ENCODE data around the gene BMP6.
A peak's percentile ranks its signal among the peaks of the same experiment; 100 is the strongest.
"Not testable (repeated sequence)": the region's sequence is repeated elsewhere in the genome, so short reads cannot be mapped to it uniquely, and the experiment has no call there.

BMP6 gene

DNA sequence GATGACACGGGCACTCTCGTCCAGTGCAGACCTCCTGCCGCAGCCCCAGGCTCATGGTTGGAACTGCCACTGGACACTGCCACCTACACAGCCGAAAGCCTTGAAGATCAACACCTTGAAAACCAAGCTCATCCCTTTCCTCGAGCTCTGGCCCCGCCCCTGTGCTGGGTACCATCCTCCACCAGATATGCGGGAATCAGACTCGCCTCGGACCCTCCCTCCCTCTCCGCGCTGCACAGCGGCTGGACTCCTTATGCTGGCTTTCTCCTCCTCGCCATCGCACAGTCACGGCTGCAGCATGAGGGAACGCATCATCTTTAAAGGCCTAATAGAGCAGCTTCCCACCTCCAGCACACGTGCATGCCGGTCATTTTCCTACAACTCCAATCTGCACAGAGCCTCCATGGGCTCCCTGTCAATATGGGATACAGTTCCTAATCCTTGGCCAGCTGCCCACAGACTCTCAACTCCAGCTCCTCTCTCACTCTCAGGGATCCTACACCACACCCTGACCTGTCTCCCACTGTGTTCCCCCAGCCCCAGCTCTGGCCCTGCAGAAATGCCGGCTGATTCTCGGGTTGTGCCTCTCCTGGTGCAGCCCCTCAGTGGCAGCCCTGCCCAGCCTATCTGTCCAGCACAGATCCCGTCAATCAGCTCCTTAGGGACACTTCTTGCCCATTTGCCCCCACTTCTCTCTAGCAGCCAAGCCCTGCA is 161.5 kb downstream of the BMP6 start:
- no peak for DNase-seq

- no peak for DNase-seq
These were observed 162.9 kb downstream of the BMP6 start for GRCh38 chr6:7888587-7889357.

DNA sequence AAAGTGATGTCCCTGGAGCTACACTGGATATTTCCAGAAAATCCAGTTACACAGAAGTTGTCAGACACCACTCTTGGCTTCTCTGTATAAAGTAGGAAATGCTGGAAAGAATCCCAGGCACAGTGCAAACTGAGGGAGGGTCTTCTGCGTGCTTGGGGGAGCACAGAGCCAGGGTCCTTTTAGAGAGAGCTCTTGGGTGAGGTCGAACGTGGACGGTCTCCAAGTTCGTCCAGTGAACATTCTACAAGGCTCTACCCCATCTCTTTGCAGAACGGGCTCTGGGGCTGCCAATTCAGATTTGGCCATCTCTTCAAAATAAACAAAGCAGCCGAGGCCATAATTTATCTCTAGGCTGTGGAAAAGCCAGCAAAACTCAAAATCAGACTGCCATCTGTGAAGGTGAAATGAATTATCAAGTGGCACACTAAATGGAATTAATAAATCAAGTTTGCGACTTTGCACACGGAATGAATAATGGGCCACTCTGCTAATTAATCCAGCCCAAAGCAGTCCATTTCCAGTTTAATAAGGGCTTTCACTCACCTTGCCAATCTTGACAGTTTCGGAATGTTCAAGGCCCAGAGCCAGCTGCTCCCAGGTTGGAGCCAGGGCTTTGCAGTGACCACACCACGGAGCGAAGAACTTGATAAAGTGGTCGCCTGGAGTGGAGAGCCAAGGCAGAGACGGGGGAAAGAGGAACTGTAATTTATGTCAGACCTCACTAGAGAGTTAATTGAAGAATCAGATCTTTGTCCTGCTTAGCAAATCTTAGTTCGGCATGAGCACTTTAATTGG is 165.4 kb downstream of the BMP6 start:
- no peak for DNase-seq

GRCh38 chr6:7892367-7892766 is 166.5 kb downstream of the BMP6 start:
- not testable (repeated sequence) for DNase-seq

DNA sequence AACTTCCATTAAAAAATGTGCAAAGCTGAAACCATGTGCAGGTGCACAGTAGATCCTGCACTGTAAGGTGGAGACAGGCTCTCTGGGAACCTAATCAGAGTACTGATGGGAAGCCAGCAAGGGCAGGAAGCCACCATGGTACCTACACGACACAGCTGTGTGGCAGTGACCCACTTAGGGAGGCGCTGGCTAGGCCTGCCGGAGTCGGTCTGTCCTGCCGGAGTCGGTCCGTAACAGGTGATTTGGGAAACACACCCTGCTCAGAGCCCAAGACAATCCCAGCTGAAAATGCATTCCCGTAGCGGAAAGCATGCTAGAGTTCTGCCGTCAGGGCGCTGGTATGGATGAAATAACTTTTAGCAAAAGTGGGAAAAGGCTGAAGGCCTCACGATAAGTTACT is 167.4 kb downstream of the BMP6 start:
- no peak for DNase-seq

- DNase-seq: no peak
These were observed 168.6 kb downstream of the BMP6 start for GRCh38 chr6:7894262-7895124.

GRCh38 chr6:7895125-7895423 is 169.2 kb downstream of the BMP6 start:
- DNase-seq: no peak

DNA sequence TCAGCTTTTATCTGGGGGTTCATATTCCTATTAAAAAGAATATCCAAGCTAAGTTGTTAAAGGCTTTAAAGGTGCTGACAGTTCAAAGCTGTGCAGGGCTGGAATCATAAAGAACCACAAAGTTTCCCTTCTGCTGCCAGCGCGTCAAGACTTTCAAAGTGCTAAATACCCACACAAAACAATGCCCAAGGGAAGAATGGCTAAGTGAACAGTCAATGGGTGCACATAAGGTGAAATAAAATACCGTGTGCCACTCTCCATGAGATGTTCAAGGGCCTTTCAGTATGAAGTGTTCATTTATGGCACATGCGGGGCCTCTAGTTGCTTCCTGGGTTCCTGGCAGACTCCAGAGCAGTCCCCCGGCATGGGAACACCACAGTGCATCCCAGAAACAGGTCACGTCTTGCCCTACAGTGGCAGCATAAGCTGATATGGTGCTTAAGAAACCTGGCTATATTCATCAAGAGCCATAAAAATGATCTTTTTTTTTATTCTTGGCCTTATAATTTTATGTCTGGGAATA is 170.6 kb downstream of the BMP6 start:
- DNase-seq: no peak

DNA sequence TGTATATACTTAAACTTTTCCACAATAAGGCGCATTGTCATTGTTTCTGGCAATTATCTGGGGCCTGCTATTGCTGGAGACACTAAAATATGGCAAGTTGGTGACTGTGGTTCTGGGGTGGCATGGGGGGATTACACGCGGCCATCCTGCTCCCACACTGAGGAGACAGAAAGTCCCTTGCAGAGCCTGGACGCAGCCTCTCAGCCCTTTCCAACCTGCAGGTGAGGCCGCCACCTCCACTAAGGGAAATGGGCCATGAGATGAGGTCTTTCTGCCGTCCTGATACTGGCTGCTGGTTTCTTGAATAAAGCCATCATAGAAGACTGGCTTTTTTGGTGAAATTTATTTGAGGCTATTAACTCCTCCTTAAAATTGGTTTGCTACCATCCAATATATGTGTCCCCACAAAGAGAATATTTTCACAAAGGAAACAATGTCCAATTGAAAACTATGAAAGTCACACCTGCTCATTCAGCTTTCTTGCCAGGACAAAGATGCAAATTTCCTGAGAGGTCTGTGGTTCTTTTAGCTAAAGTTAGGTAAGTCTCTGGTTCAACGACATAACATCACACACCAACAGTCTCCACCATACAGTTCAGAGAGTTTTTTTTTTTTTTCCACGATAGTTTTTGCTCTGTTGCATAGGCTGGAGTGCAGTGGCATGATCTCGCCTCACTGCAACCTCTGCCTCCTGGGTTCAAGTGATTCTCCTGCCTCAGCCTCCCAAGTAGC is 171.7 kb downstream of the BMP6 start:
- DNase-seq: no peak

- DNase-seq: not testable (repeated sequence)
These were observed 172.3 kb downstream of the BMP6 start for GRCh38 chr6:7898193-7898586.

GRCh38 chr6:7899101-7899888 is 173.4 kb downstream of the BMP6 start:
- DNase-seq: peak; percentile 7

GRCh38 chr6:7899889-7900213 is 174.0 kb downstream of the BMP6 start:
- no peak for DNase-seq

DNA sequence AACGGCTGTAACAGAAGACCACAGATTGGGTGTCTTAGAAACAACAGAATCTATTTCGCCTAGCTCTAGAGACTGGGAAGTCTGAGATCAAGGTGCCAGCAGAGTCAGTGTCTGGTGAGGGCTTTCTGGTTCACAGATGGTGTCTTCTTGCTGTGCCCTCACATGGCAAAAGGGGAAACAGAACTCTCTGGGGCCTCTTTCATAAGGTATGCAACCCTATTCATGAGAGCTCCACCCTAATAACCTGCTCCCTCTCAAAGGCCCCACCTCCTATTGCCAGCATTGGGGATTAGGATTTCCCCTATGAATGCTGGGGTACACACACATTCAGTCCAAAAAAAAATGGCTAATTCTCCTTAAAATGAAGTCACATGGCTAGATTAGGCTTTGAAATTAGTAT is 174.7 kb downstream of the BMP6 start:
- no peak for DNase-seq

DNA sequence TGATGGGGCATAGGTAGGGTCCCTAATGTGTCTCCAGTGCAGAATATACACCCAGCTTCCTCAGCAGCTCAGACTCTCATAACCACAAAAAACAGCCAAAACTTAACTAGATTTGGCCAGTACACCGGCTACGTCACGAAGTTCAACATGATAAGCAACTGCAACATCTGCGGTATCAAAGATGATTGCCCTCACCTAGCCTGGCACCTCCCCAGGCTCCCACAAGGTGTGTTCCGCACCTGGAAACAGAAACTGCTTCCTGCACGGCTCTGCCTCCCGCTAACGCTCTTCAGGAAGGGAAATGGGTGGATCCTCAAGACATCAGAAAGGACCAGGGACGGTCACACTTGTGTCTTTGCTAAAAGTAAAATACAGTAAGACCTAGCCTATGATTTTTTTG is 175.2 kb downstream of the BMP6 start:
- no peak for DNase-seq

GRCh38 chr6:7901780-7902179 is 175.9 kb downstream of the BMP6 start:
- DNase-seq: no peak

DNA sequence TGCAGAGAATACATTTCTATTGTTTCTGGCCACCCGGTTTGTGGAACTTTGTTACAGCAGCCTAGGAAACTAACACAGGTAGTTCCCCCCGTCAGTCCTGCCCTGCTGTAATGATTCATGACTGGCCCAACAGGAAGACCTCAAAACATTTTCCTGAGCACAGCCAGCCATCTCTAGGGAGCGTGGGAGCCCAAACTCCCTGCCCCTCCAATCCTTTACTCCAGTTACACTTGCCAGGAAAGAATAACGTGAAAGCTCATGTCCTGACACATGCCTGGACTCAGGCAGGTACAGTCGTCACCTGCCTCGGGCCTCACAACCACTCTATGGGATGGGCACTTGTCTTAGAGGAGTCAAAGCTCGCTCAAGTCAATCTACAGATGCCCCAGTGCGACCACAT is 176.3 kb downstream of the BMP6 start:
- no peak for DNase-seq

DNA sequence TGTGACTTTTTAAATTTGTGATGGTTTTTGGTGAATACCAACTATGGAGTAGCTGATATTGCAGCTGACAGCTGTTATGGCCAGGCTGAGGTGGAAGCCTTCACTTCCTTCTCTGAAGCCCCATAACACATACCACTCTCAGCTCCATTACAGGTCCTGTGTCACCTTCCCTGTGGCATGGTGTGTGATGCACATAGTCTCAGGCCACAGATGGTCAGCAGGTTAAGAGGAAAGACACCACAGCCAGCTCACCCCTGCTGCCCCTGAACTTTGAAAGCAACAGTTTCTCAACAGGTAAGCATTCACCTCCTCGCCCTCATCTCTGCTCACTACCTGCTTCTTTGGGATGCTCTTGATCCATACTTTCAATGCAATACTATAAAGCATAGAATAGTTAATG is 177.0 kb downstream of the BMP6 start:
- no peak for DNase-seq

- no peak for DNase-seq
These were observed 177.8 kb downstream of the BMP6 start for GRCh38 chr6:7903673-7904072.

DNA sequence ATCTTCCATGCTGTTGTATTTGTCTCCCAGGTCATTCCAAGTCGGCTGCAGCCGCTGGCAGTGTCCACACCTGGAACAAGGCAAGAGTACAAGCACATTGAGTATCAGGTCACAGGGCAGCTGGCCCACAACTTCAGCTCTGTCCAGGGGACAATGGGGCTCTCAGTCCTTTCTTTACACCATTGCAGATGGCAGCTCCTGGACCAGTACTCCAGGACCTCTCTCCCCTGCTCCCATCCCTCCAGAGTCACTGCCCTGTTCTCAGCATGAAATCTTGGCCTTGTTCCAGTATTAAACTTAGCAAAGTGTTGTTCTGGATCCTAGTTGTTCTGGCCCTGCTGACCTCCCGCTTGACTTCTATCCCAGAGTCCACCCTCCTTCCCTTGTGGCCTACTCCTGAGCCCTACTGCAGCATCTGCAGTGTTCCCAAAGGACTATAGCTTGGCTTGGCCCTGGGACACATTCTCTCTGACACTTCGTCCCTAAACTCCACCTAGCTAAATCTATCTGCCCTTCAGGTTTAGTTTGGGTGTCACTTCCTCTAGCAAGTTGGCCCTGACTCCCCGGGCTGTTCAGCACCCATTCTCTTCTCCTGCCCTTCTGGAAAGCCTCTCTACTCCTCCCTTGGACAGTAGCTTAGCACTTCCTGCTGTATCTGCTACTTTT is 178.9 kb downstream of the BMP6 start:
- no peak for DNase-seq

GRCh38 chr6:7905416-7905815 is 179.5 kb downstream of the BMP6 start:
- DNase-seq: no peak

GRCh38 chr6:7906741-7907140 is 180.8 kb downstream of the BMP6 start:
- DNase-seq: no peak
